CD4-positive, alpha-beta T cell treated with Interleukin-15 for 4 hours (primary cell): ENCODE measurements around the gene SDHC.
"Not testable (repeated sequence)": the region's sequence is repeated elsewhere in the genome, so short reads cannot be mapped to it uniquely, and the experiment has no call there.

Experiments used
- DNase-seq: peaks from one replicate; pipeline ENCODE4 v3.0.0-alpha.2; 2020; ENCODE audit warnings: low spot score

SDHC gene

DNA sequence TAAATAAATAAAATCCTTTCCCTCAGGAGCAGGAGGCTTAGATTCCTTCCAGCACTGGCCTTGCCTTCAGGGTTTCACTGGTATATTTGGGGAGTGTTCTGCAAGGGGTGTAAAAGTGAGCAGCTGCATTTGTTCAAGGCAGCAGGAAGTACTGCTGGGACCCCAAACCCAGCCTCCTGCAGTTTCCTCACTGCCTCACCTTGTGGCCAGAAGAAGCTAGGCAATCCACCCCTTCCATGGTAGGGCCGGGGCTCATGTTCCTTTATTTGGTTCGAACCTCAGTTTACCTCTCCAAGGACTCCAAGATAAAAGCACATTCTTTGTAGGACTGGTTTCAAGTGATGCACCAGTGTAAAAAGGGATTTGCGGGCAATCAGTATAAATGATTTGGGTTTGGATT, 74.5 kb downstream of the SDHC start:
- no peak for DNase-seq

DNA sequence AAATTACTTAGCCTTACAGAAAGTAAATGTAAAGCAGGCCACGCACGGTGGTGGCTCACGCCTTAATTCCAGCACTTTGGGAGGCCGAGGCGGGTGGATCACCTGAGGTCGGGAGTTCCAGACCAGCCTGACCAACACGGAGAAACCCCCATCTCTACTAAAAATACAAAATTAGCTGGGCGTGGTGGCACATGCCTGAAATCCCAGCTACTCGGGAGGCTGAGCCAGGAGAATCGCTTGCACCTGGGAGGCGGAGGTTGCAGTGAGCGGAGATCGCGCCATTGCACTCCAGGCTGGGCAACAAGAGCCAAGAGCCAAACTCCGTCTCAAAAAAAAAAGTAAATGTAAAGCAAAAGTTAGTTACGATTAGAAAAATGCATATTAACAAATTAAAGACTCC, 75.0 kb downstream of the SDHC start:
- not testable (repeated sequence) for DNase-seq

DNA sequence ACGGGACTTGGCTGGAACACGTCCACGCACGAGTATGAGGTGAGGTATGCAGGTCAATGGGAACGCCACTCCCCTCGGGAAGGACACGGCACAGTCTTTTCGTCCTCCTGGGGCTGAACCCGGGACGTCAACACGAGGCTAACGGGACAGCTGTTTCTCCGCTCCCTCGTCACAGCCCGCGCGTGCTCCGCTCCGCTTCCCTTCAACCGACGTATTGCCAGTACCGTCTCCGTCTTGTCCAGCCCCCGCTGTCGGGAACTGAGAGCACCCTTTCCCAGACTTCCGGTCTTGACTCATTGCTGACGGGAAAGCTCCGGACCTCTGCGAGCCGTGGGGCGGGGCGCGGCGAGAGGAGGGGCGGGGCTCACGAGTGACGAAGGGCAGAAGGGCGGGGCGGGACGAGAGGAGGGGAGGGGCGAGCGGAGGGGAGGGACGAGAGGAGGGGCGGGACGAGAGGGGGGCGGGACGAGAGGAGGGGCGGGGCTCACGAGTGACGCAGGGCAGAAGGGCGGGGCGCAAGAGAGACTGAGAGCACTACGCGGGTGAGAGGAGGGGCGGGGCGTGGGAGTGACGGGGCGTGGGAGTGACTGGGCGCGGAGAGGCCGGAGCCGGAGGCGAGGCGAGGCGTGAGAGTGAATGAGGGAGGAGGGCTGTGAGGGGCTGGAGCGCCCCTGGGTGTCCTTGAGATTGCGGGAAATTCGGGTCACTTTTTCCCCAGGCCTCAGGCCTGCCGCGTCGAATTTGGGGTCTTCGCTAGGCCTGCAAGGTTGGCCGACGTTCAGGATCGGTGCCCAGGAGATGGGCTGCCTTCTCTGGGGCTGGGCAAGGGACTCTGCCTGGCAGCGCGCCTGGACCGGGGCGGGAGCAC, 75.7 kb downstream of the SDHC start:
- peak; percentile 94 for DNase-seq

DNA sequence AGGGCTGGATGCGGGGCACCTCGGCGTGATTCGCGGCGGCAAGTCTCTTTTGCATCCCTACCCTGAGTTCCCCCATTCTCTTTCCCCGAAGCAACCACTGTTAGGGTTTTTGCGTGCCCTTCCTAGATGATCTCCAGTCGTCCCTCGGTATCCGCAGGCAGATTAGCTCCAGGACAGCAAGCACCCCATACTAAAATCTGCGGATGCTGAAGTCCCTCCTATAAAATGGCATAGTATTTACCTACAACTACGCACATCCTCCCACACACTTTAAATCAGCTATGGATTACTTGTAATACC, 76.3 kb downstream of the SDHC start:
- DNase-seq = no peak

DNA sequence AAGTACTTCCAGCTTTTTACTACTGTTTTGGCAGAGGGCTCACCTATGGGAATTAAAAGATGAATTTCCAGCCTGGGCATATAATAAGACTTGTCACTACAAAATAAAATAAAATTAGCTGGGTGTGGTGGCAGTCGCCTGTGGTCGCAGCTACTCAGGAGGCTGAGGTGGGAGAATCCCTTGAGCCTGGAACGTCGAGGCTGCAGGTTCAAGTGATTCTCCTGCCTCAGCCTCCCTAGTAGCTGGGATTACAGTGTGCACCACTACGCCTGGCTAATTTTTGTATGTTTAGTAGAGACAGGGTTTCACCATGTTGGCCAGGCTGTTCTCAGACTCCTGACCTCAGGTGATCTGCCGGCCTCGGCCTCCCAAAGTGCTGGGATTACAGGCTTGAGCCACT, 77.0 kb downstream of the SDHC start:
- DNase-seq = not testable (repeated sequence)

DNA sequence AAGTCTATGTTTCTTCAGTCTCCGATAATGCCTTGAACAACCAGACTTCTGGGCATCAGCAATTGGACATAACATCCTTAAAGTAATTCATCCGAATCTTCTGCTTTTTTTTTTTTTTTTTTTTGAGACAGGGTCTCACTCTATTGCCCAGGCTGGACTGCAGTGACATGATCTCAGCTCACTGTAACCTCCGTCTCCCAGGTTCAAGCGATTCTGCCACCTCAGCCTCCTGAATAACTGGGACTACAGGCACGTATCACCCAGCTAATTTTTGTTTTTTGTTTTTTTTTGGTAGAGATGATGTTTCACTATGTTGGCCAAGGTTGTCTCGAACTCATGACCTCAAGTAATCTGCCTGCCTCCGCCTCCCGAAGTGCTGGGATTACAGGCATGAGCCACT, 77.4 kb downstream of the SDHC start:
- DNase-seq = no peak

DNA sequence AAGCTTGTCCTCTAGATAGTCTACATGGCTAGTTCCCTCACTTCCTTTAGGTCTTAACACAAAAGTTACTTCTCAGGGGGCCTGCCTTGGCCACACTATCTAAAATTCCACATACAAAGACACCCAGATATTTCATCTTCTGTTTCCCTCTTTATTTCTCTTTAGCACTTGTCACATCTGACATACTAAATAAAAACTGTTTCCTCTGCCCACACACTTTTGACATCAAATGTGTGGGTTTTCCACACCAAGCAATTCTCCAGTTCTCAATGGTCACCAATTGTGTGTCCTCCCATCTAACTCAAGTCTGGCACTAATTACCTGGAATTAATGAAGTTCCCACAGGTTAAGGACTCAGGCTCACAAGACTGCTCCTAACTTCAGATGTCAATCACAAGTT, 79.0 kb downstream of the SDHC start:
- no peak for DNase-seq

DNA sequence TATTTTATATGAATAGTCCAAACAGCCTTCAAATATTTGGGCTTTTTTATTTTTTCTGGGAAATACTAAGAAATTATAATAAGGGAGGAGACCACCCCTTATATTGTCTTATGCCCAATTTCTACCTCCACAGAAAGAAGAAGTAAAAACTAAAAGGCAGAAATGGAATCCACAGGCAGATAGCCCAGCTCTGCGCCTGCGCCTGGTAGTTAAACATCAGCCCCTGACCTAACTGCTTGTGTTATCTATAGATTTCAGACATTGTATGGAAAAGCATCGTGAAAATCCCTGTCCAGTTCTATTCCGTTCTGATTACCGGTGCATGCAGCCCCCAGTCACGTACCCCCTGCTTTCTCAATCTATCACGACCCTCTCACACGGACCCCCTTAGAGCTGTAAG, 82.9 kb downstream of the SDHC start:
- DNase-seq = not testable (repeated sequence)

DNA sequence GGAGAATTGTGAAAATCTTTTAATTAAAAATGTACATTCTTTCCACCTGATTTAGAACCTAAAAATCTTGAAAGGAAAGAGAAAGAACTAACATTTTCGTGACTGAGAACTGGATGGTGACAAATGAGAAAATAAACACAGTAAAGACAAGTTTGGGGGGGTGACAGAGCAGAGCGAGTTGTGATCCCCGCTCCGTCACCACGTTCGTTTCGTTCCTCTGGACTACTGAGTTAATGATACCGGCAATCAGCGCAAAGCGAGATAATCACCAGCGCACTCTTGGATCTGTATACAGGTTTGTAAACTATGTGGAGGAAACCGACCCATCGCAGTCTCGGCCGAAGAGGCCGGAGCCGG, 84.7 kb downstream of the SDHC start:
- DNase-seq = no peak

DNA sequence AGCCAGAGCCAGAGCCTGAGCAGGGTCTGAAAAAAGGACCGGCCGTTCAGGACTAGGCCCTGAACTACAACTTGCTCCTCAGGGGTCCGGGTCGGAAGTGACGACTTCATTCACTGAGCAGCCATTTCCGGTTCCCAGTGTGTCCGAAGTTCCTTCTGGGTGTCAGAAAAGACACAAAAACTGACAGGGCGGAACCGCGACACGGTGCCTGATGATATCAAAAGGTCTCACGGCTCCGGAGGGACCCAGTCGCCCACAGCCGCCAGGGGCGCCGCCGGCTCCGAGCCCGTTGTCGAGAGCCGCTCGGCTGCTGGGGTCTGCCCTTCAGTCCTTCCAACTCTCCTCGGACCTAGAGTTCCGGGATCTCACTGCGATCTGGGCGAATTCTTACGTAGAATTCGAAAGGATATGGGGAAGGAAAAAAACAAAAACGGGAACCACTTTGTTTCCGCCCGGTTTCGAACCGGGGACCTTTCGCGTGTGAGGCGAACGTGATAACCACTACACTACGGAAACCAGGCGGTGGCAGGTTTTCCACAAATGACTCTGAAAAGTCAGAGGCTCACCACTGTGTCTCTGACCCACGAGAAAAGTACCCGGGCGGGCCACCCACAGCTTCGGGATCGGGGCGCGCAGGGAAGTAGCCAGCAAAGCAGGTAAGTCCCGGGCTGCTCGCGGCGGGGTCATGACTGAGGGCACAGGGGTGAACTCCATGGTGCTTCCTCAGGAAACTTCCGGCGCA, 85.2 kb downstream of the SDHC start:
- peak; percentile 95 for DNase-seq

DNA sequence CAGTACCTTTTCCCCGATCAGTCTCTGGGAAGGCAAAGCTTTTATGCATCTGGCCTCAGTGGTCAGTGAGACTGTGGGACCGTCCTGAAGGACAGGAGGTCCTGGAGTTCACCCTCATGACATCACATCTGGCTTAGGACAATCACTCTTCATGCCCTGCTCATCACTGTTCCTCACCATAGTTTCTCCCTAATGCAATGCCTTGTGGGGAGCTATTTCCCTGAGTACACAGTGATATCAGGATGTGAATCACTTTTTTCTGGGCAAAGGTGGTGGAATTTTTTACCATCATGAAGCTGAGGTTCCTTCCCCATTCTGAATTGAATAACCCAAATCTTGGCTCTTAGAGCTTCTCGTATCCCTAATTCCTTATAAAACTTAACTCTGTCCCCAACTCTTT, 88.3 kb downstream of the SDHC start:
- no peak for DNase-seq

DNA sequence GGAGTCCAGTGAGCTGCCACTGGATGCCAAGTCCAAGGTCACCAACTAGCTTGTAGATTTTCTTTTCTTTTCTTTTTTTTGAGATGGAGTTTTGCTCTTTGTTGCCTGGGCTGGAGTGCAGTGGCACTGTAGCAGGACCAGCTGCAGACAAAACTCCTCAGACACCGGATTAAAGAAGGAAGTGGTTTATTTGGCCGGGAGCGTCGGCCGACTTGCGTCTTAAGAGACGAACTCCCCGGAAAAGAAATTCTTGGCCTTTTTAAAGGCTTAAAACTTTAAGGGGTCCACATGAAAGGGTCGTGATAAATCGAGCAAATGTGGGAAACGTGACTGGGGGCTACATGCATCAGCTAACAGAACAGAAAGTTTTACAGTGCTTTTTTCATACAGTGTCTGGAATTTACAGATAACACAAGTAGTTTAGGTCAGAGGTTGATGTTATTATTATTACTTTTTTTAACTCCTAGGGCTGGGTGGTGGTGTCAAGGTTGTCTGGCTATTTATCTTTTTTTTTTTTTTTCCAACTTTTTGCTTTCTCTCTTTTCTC, 89.9 kb downstream of the SDHC start:
- DNase-seq = no peak

DNA sequence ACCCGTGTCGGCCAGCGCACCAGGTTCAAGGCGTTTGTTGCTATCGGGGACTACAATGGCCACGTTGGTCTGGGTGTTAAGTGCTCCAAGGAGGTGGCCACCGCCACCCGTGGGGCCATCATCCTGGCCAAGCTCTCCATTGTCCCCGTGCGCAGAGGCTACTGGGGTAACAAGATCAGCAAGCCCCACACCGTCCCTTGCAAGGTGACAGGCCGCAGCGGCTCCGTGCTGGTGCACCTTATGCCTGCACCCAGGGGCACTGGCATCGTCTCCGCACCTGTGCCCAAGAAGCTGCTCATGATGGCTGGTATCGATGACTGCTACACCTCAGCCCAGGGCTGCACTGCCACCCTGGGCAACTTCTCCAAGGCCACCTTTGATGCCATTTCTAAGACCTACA, 92.4 kb downstream of the SDHC start:
- DNase-seq = not testable (repeated sequence)

DNA sequence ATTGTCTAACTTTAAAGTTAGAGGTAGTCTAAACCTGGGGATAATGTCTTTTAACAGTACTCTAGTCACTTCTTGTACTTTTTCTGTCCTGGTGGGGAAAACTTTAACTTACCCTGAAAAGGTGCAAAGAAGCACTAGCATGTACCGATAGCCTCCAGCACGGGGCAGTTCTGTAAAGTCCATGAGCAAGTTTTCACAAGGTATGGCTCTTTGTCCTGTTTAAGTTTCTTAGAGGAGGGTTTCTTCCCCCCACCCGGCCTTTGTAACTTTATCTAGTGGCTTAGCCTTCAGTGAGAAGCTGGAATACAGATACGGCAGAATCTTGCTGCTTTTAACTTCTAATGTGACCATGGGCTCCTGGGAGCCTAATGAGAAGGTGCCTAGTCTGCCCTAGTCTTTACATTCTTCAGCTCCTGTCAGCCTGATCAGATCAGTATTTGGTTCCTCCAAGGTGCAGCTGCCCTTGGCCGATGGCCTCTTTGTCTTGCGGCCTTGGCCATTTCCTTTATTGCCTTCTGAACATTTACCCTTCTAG, 93.3 kb downstream of the SDHC start:
- DNase-seq = no peak

DNA sequence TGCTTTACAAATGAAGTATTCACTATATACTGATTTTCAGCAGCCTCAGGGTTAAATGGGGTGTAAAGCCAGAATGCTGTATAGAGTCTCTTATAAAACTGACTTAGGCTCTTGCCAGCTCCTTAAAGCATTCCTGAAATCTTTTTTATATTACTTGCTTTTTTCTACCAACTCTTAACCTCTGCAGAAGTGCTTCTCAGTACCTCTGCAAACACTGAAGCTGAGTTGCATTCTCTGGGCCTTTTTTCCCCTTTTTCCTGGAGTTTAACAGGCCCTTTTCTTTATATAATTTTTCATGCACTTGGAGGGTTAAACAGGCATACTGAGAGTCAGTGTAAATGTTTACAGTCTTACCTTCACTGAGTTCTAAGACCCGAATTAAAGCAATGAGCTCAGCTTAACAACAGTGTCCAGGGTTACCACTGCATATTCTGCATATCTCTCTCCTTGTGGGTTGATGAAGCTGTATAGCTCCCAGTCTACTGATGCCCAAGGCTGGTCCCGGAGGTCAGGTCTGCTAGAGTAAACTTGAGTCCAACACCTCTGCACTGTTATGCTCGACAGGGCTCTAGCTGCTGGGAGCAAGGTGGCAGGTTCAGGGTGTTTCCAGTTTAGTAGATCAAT, 94.4 kb downstream of the SDHC start:
- DNase-seq = no peak

DNA sequence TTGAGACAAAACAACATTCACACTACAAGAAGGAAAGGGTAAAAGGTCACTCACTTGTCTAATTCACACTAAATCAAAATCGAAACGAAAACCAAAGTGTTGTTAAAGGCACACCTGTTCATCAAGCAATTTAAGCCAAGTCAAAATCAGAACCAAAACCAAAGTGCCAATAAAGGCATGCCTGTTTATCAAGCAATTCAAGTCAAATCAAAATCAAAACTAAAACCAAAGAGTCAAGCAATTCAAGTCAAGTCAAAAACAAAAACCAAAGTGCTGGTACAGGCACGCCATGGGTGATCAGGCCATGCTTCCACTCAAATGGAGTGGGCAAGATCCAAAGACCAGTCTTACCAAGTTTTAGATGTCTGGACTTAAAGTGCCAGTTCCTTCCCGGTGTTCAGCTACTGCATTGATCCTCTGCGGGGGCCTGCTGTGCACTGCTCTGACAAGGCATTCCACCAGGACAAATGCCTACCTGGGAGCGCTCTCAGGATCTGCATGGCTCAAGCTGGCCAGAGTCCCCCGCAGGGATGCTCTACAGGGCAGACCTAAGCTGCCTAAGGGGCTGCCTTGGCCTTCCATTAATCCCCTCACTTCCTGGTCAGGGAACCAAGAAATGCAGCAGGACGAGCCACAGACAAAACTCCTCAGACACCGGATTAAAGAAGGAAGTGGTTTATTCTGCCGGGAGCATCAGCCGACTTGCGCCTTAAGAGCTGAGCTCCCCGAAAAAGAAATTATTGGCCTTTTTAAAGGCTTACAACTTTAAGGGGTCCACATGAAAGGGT, 95.9 kb downstream of the SDHC start:
- DNase-seq = peak; percentile 41

DNA sequence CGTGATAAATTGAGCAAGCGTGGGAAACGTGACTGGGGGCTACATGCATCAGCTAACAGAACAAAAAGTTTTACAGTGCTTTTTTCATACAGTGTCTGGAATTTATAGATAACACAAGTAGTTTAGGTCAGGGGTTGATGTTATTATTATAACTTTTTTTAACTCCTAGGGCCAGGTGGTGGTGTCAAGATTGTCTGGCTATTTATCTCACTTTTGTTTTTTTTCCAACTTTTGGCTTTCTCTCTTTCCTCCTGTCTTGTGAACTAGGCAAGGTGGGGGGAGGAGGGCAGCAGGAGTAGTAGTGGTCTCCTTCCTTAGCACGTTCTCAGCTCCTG, 96.4 kb downstream of the SDHC start:
- not testable (repeated sequence) for DNase-seq
